ENCODE data around the gene ADD3. TPM values are rescaled to one million over a fixed set of nuclear protein-coding genes. Genes with fewer than 3 reads are reported as not detected.

ADD3 gene
- total and polyA plus RNA-seq, 2 donors (not counting 3 experiments of a cell fraction or from before 2014, with no cell fraction given) = 14.9 to 55.2 TPM

- H3K27me3 ChIP-seq (ENCODE audit: control insufficient read depth in 2 of 2, insufficient read depth in 2 of 2, low read length in 2 of 2) = no peaks in the 10 kb centered on the region
- TF ChIP-seq MYC (IDR thresholded peaks at IDR 0.05; ENCODE audit: low read depth, low read length) (no peak), FOS (IDR thresholded peaks at IDR 0.05; ENCODE audit: borderline replicate concordance, insufficient read depth, low read length) (no peak), MAX (IDR thresholded peaks at IDR 0.05; ENCODE audit: insufficient read depth, insufficient read length) (no peak)
- CTCF ChIA-PET = interaction anchor here (3.0 kb wide), 1 partner anchor 226 kb away, joined by 12 read pairs; no protein-coding TSS in a partner anchor
Measured at GRCh38 chr10:110110338-110110737, 102.6 kb downstream of the ADD3 start.

GRCh38 chr10:110113670-110114337 is 106.0 kb downstream of the ADD3 start:
- Histone ChIP-seq H3K4me3 (replicated peaks in 1 of 3; ENCODE audit: insufficient read depth in 1 of 3, low read depth in 1 of 3, low read length in 3 of 3) (no peak overlapping the region), H3K27me3 (ENCODE audit: control insufficient read depth in 2 of 2, insufficient read depth in 2 of 2, low read length in 2 of 2) (no peaks in the 10 kb centered on the region), H2AFZ (ENCODE audit: low read depth, low read length) (no peak overlapping the region), H3K9me3 (replicated peaks; ENCODE audit: control insufficient read depth, insufficient read depth, low read length) (no peaks in the 10 kb centered on the region), H3K27ac (ENCODE audit: insufficient read depth, low read depth, low read length) (no peak overlapping the region), H3K9me1 (replicated peaks; ENCODE audit: control insufficient read depth, extremely low read depth, insufficient read depth, low read length) (no peaks in the 10 kb centered on the region), H3K9ac (replicated peaks; ENCODE audit: extremely low read depth, insufficient read depth, low read length) (no peak overlapping the region), H3K4me2 (ENCODE audit: insufficient read depth, low read length) (no peak overlapping the region), H3K79me2 (ENCODE audit: control insufficient read depth, insufficient read depth, low read length) (no peaks in the 10 kb centered on the region), H3K36me3 (ENCODE audit: control insufficient read depth in 2 of 2, extremely low read depth in 1 of 2, insufficient read depth in 2 of 2, low read length in 2 of 2) (peaks cover 0 to 5% of the 10 kb centered on the region in 2 experiments), H4K20me1 (replicated peaks; ENCODE audit: control insufficient read depth, extremely low read depth, insufficient read depth, low read length) (no peaks in the 10 kb centered on the region), H3K4me1 (ENCODE audit: control insufficient read depth, extremely low read depth, insufficient read depth, low read length) (no peaks in the 10 kb centered on the region)
- FAIRE-seq (no peak), DNase-seq (ENCODE audit: low read depth, low spot score) (no peak)
- ChIA-PET CTCF (interaction anchor here (1.0 kb wide), 1 partner anchor 230 kb away, joined by 4 read pairs; no protein-coding TSS in a partner anchor), POLR2A (no interaction called here)
- BruUV-seq (replicated peaks) = no TSS peak
- intact Hi-C loops (cut with micrococcal nuclease) = no loop called here
- dilution Hi-C loops (cut with MboI; ENCODE audit: extremely low pct_ligation_motif_present, low sequenced_read_pairs) = no loop called here
- TF ChIP-seq MYC (IDR thresholded peaks at IDR 0.05; ENCODE audit: low read depth, low read length) = no peak
- TF ChIP-seq GATA2 (IDR thresholded peaks at IDR 0.05; ENCODE audit: insufficient read depth, insufficient read length, low read depth, low read length) = no peak
- no peak for TF ChIP-seq CTCF (IDR thresholded peaks at IDR 0.05; ENCODE audit: extremely low read depth in 1 of 2, insufficient read depth in 1 of 2, low read depth in 1 of 2, low read length in 2 of 2)
- no peak for TF ChIP-seq JUN (IDR thresholded peaks at IDR 0.05; ENCODE audit: borderline replicate concordance, insufficient read depth, insufficient read length, low read depth)
- TF ChIP-seq POLR2AphosphoS5 (IDR thresholded peaks at IDR 0.05; ENCODE audit: insufficient read depth, low read depth, low read length) = no peak
- TF ChIP-seq MAX (IDR thresholded peaks at IDR 0.05; ENCODE audit: insufficient read depth, insufficient read length) = no peak
- no peak for TF ChIP-seq FOS (IDR thresholded peaks at IDR 0.05; ENCODE audit: borderline replicate concordance, insufficient read depth, low read length)
- TF ChIP-seq POLR2A (IDR thresholded peaks at IDR 0.05; ENCODE audit: low read depth, low read length) = no peak
- TF ChIP-seq EZH2 (IDR thresholded peaks at IDR 0.05; ENCODE audit: borderline replicate concordance, low read depth, low read length, severe bottlenecking) = no peak

More at GRCh38 chr10:110110338-110110737, 102.6 kb downstream of the ADD3 start:
- Histone ChIP-seq H3K79me2 (ENCODE audit: control insufficient read depth, insufficient read depth, low read length) (no peaks in the 10 kb centered on the region), H3K27ac (ENCODE audit: insufficient read depth, low read depth, low read length) (no peak overlapping the region), H3K9me3 (replicated peaks; ENCODE audit: control insufficient read depth, insufficient read depth, low read length) (no peaks in the 10 kb centered on the region), H3K4me2 (ENCODE audit: insufficient read depth, low read length) (no peak overlapping the region), H3K4me1 (ENCODE audit: control insufficient read depth, extremely low read depth, insufficient read depth, low read length) (no peaks in the 10 kb centered on the region), H4K20me1 (replicated peaks; ENCODE audit: control insufficient read depth, extremely low read depth, insufficient read depth, low read length) (no peaks in the 10 kb centered on the region), H3K9me1 (replicated peaks; ENCODE audit: control insufficient read depth, extremely low read depth, insufficient read depth, low read length) (no peaks in the 10 kb centered on the region), H3K4me3 (replicated peaks in 1 of 3; ENCODE audit: insufficient read depth in 1 of 3, low read depth in 1 of 3, low read length in 3 of 3) (no peak overlapping the region), H2AFZ (ENCODE audit: low read depth, low read length) (no peak overlapping the region), H3K36me3 (ENCODE audit: control insufficient read depth in 2 of 2, extremely low read depth in 1 of 2, insufficient read depth in 2 of 2, low read length in 2 of 2) (peaks cover 0 to 5% of the 10 kb centered on the region in 2 experiments), H3K9ac (replicated peaks; ENCODE audit: extremely low read depth, insufficient read depth, low read length) (no peak overlapping the region)
- POLR2A ChIA-PET = interaction anchor here (0.5 kb wide), 1 partner anchor 9 kb away, joined by 7 read pairs; no protein-coding TSS in a partner anchor
- DNase-seq (ENCODE audit: low read depth, low spot score) = no peak
- FAIRE-seq = no peak
- dilution Hi-C loops (cut with MboI; ENCODE audit: extremely low pct_ligation_motif_present, low sequenced_read_pairs) = no loop called here
- intact Hi-C loops (cut with micrococcal nuclease) = no loop called here
- BruUV-seq (replicated peaks) = no TSS peak
